ENCODE data around the gene COL21A1. TPM values are rescaled to one million over a fixed set of nuclear protein-coding genes. Genes with fewer than 3 reads are reported as not detected.

COL21A1 gene
- total RNA-seq, 2 experiments from 2014 or later, result not detected

DNA sequence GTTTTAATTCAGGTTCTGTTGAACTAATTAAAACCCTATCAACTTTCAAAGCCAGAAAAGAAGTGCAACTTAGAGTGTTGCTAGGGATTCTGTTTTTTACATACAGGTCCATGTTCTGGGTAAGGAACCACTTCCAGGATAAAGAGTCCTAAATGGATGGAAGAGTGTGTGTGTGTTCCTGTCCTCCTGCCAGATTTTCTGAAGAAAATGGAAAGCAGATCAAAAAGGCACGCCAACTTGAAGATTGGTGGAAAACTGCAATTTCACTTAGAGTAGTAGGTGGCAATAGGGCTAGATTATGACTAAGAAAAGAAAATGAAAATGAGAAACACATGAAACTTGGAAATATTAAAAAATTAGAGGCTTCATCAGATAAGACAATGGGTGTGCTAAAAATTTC lies 85.3 kb downstream of the COL21A1 start:
- Mint-ChIP-seq H3K4me1 (ENCODE audit: low read depth) (no peaks in the 10 kb centered on the region), H3K4me3 (no peak overlapping the region), H3K27ac (no peak overlapping the region), H3K9me3 (peaks cover 4% of the 10 kb centered on the region), H3K27me3 (no peaks in the 10 kb centered on the region), H3K36me3 (no peaks in the 10 kb centered on the region)
- CTCF ChIA-PET, result no interaction called here
- POLR2A ChIA-PET, result no interaction called here
- DNase-seq, result no peak
- intact Hi-C loops (cut with micrococcal nuclease), result no loop called here

DNA sequence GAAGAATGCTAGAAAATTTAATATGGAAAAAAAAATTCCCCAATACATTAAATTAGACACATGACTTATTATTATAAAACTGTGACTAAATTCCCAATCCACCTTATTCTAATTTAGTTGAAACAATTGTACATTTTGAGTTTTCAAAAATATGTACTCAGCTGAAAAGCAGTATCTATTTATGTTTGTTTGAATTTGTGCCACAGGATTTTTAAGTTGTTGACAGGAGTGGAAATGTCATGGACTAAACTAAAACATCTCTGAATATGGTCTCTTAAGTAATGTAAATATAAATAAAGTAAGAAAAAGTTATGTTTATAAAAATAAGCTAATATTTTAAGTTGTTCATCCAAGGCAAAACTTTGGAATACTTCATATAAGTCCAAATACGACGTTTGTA lies 86.9 kb downstream of the COL21A1 start:
- ChIA-PET CTCF (no interaction called here), POLR2A (no interaction called here)
- H3K27ac Mint-ChIP-seq, result no peak overlapping the region
- intact Hi-C loops (cut with micrococcal nuclease), result no loop called here
- H3K27me3 Mint-ChIP-seq, result no peaks in the 10 kb centered on the region
- H3K36me3 Mint-ChIP-seq, result no peaks in the 10 kb centered on the region
- H3K4me3 Mint-ChIP-seq, result no peak overlapping the region
- H3K4me1 Mint-ChIP-seq (ENCODE audit: low read depth), result no peaks in the 10 kb centered on the region
- H3K9me3 Mint-ChIP-seq, result peaks cover 4% of the 10 kb centered on the region
- DNase-seq, result no peak

DNA sequence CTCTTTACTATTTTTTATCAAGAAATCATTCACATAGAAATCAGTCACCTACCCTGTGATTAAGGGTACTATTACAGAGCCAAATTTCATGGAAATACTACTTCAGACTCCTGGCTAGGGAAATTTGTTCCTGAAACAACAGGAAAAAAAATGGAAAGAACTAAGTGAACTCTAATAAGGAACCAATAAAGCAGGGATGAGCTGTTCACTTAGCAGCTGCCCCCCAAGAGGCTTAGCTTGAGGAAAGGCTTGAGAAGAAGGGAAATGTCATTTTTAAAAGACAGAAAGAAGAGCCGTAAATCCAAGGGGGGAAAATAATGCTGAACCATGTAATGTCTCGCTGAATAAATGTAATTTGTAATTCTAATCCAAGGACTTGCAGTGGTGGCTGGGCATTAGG lies 88.8 kb downstream of the COL21A1 start:
- CTCF ChIA-PET, result no interaction called here
- DNase-seq, result no peak
- Mint-ChIP-seq H3K36me3 (no peaks in the 10 kb centered on the region), H3K4me3 (no peak overlapping the region), H3K4me1 (ENCODE audit: low read depth) (no peaks in the 10 kb centered on the region), H3K27me3 (no peaks in the 10 kb centered on the region), H3K9me3 (peaks cover 21% of the 10 kb centered on the region), H3K27ac (no peak overlapping the region)
- POLR2A ChIA-PET, result no interaction called here
- intact Hi-C loops (cut with micrococcal nuclease), result no loop called here

DNA sequence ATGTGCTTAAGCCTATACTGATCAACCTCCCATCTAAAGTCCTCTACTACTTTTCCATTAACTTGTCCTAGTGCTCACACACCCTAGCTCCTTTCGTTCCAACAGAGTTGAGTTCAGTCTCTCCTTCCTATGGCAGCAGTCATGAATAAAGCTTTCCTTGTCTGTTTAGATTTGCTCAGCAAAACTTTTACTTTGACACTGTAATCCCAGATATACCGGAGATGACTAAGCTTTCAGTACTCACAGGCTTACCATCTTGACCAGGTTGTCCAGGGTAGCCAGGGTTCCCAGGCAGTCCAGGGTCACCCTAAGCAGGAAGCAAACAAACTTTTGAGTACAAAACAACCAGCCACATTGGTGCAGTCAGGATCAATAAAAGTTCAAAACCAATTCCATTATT lies 90.7 kb downstream of the COL21A1 start:
- intact Hi-C loops (cut with micrococcal nuclease), result no loop called here
- H3K4me1 Mint-ChIP-seq (ENCODE audit: low read depth), result no peaks in the 10 kb centered on the region

DNA sequence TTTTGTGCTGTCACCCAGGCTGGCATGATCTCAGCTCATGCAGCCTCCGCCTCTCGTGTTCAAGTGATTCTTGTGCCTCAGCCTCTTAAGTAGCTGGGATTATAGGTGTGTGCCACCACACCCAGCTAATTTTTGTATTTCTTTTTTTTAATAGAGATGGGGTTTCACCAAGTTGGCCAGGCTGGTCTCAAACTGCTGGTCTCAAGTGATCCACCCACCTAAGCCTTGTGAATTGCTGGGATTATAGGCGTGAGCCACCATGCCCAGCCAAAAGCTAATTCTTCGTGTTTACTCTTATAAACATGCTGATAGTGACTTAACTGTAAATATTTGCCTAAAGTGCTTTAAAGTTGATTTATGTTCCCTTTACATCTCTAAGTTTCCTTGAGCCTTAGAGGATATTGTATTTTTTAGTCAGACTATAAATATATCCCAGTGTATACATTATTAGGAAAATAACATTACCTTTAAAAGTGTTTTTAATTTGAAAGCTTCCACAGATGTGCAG lies 91.7 kb downstream of the COL21A1 start:
- ChIA-PET POLR2A (no interaction called here), CTCF (no interaction called here)
- Mint-ChIP-seq H3K27ac (no peak overlapping the region), H3K4me1 (ENCODE audit: low read depth) (no peaks in the 10 kb centered on the region), H3K9me3 (peaks cover 26% of the 10 kb centered on the region), H3K4me3 (no peak overlapping the region), H3K27me3 (no peaks in the 10 kb centered on the region), H3K36me3 (no peaks in the 10 kb centered on the region)
- no peak for DNase-seq
- intact Hi-C loops (cut with micrococcal nuclease), result no loop called here

More for the DNA sequence above, 90.7 kb downstream of the COL21A1 start:
- H3K27me3 Mint-ChIP-seq, result no peaks in the 10 kb centered on the region
- H3K36me3 Mint-ChIP-seq, result no peaks in the 10 kb centered on the region
- POLR2A ChIA-PET, result no interaction called here
- no peak for DNase-seq
- peaks cover 28% of the 10 kb centered on the region for H3K9me3 Mint-ChIP-seq
- CTCF ChIA-PET, result no interaction called here
- H3K27ac Mint-ChIP-seq, result no peak overlapping the region
- H3K4me3 Mint-ChIP-seq, result no peak overlapping the region

DNA sequence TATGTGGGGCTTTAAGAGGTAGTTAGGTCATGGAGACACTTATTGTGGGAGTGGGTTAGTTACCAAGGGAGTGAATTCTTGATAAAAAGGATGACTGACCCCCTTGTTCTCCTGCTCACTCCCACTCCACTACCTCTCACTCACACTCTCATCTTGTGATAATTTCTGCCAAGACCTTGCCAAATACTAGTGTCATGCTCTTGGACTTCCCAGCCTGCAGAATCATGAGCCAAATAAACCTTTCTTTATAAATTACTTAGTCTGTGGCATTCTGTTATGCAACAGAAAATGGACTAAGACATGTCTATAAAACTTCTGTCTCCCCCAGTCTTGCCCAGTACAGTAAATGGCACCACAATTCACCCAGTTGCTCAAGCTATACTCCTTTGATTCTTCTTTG lies 93.3 kb downstream of the COL21A1 start:
- no peak overlapping the region for H3K27ac Mint-ChIP-seq
- CTCF ChIA-PET, result no interaction called here
- intact Hi-C loops (cut with micrococcal nuclease), result no loop called here
- no peaks in the 10 kb centered on the region for H3K36me3 Mint-ChIP-seq
- no peak overlapping the region for H3K4me3 Mint-ChIP-seq
- H3K9me3 Mint-ChIP-seq, result peaks cover 29% of the 10 kb centered on the region
- H3K4me1 Mint-ChIP-seq (ENCODE audit: low read depth), result no peaks in the 10 kb centered on the region
- POLR2A ChIA-PET, result no interaction called here
- no peaks in the 10 kb centered on the region for H3K27me3 Mint-ChIP-seq
- DNase-seq, result no peak

DNA sequence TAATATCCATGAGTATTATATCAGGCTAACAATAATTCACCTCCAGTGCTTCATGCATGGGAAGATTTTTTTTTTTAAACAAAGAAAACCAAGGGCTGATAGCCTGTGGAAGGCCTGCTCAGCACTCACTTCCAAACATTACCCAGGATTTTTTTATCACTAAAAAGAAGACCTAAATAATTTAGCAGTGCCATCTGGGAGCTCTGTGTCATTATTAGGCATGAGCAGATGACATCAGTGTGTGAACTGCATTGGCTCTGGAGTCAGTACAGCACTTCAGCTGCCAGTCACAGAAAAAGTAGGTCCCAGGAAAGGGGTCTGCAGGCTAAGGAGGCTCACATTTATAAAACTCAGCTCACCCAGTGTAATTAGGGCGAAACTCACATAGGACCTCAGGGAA lies 94.8 kb downstream of the COL21A1 start:
- CTCF ChIA-PET, result no interaction called here
- Mint-ChIP-seq H3K36me3 (no peaks in the 10 kb centered on the region), H3K4me3 (no peak overlapping the region), H3K27me3 (no peaks in the 10 kb centered on the region), H3K4me1 (ENCODE audit: low read depth) (no peaks in the 10 kb centered on the region), H3K9me3 (peaks cover 32% of the 10 kb centered on the region), H3K27ac (no peak overlapping the region)
- DNase-seq, result no peak
- POLR2A ChIA-PET, result no interaction called here
- intact Hi-C loops (cut with micrococcal nuclease), result no loop called here

DNA sequence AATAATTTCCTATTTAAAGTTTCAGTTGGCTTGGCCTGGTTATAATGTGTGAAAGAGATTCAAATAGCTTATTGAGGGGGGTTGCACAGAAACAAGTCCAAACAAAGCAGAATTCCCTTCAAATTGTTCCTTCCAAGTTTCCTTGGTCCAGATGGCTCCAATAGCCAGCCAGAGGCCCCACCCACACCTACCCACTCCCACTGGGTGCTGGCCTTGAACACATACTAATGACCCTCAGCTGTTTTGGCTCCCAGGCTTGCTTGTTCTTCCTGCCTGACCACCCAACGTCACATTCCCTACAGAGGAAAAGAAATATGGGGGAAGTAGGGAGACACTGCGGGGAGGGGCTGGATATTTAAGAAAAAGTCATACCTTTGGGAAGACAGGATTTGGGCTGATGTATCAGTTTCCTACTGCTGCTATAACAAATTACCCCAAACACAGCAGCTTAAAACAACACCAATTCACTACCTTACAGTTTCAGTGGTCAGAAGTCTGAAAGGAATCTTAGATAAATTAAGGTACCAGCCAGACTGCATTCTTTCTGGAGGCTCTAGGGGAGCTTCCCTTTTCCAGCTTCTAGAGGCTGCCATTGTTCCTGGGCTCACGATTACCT lies 95.7 kb downstream of the COL21A1 start:
- H3K36me3 Mint-ChIP-seq, result no peaks in the 10 kb centered on the region
- H3K4me1 Mint-ChIP-seq (ENCODE audit: low read depth), result no peaks in the 10 kb centered on the region
- ChIA-PET CTCF (no interaction called here), POLR2A (no interaction called here)
- no peaks in the 10 kb centered on the region for H3K27me3 Mint-ChIP-seq
- intact Hi-C loops (cut with micrococcal nuclease), result no loop called here
- H3K27ac Mint-ChIP-seq, result no peak overlapping the region
- H3K9me3 Mint-ChIP-seq, result peaks cover 32% of the 10 kb centered on the region
- DNase-seq, result no peak
- no peak overlapping the region for H3K4me3 Mint-ChIP-seq

DNA sequence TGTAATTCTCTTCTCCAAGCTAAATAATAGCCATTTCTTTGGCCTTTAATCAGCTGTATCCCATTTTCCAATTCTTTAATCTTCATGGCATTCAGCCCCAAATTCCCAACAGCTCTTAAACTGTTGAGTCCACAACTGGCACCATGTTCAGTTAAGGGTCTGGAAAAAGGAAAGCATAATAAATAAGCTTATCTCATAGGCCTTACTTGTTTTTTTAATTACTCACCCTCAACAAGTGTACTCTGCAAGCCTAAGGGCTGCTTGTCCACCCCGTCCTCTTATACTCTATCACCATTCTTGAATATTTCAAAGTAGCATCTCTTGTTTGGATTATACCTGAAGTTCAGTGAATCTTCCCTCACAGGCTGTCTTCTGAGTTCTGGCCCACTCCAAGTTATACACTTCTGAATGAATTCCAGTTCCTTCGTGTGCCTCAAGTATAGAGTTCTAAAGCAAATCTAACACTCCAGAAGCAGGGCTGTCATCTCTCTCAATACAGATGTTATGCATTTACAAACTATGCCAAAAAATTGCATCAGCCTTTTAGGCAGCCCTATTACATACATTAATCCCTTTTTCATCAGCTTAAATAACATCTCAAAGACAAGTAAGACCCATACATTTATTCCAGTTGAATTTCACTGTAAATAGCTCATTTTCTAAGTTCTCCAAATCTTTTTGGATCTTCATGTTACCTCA lies 98.7 kb downstream of the COL21A1 start:
- Mint-ChIP-seq H3K9me3 (peaks cover 21% of the 10 kb centered on the region), H3K4me1 (ENCODE audit: low read depth) (no peaks in the 10 kb centered on the region), H3K36me3 (no peaks in the 10 kb centered on the region), H3K27ac (no peak overlapping the region), H3K4me3 (no peak overlapping the region), H3K27me3 (no peaks in the 10 kb centered on the region)
- no peak for DNase-seq
- ChIA-PET POLR2A (no interaction called here), CTCF (no interaction called here)
- intact Hi-C loops (cut with micrococcal nuclease), result no loop called here

DNA sequence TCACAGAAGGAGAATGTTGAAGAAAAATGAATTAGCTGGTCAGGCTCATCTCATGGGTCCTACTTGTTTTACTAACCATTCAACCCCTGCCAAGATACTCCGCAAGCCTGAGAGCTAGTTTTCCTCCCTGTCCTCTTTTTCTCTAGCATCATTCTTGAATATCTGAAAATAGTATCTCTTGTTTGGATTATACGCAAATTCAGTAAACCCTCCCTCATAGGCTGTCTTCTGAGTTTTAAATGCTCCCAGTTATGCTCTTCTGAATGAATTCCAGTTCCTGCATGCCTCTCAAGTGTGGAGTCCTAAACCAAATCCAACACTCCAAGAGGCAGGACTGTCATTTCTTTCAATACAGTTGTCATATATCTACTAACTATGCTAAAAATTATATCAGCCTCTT lies 99.6 kb downstream of the COL21A1 start:
- POLR2A ChIA-PET, result no interaction called here
- no peaks in the 10 kb centered on the region for H3K4me1 Mint-ChIP-seq (ENCODE audit: low read depth)
- H3K4me3 Mint-ChIP-seq, result no peak overlapping the region
- CTCF ChIA-PET, result interaction anchor here (0.5 kb wide), 1 partner anchor 892 kb away, joined by 4 read pairs; no protein-coding TSS in a partner anchor
- H3K36me3 Mint-ChIP-seq, result no peaks in the 10 kb centered on the region
- H3K9me3 Mint-ChIP-seq, result peaks cover 15% of the 10 kb centered on the region
- no peaks in the 10 kb centered on the region for H3K27me3 Mint-ChIP-seq
- intact Hi-C loops (cut with micrococcal nuclease), result no loop called here
- no peak overlapping the region for H3K27ac Mint-ChIP-seq
- no peak for DNase-seq

DNA sequence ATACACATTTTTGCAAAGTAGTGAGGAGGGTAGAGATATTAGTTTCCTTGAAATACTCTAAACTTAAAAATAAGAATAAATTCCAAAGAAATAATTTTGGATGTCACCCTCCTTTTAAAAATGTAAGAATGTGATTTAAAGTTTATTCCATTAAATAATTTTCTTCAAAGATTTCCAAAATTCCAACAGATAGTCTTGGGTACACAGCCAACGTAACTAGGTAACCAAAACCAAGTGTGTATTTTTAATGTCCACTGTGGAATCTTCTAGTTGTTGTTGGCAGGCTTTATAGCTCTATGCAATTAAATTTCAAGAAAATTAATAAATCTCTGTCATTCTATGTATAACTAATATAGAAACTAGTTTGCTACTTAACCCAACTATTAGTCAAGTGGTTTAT lies 101.3 kb downstream of the COL21A1 start:
- H3K27ac Mint-ChIP-seq, result no peak overlapping the region
- DNase-seq, result no peak
- H3K4me3 Mint-ChIP-seq, result no peak overlapping the region
- peaks cover 14% of the 10 kb centered on the region for H3K9me3 Mint-ChIP-seq
- H3K27me3 Mint-ChIP-seq, result no peaks in the 10 kb centered on the region
- POLR2A ChIA-PET, result no interaction called here
- H3K4me1 Mint-ChIP-seq (ENCODE audit: low read depth), result no peaks in the 10 kb centered on the region
- intact Hi-C loops (cut with micrococcal nuclease), result no loop called here
- H3K36me3 Mint-ChIP-seq, result no peaks in the 10 kb centered on the region
- CTCF ChIA-PET, result no interaction called here

DNA sequence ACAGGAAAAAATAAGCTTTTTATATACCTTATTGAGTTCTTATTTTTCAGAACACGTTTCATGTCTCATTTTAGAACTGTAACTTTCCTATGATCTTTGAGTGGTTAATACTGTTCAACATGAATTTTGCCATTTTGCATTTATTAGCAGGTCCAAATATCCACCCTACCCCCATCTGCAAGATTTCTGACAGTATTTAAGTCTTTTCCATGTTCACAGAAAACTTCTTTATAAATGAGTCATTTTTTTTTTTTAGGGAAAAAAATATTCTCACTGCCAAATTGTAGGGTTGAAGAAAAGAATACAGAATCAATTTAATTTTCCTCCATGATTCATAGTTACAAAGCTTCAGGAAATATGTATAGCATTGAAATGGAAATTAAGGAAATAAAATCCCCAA lies 101.8 kb downstream of the COL21A1 start:
- ChIA-PET POLR2A (no interaction called here), CTCF (no interaction called here)
- Mint-ChIP-seq H3K4me1 (ENCODE audit: low read depth) (no peaks in the 10 kb centered on the region), H3K9me3 (peaks cover 14% of the 10 kb centered on the region), H3K27me3 (no peaks in the 10 kb centered on the region), H3K4me3 (no peak overlapping the region), H3K27ac (no peak overlapping the region), H3K36me3 (no peaks in the 10 kb centered on the region)
- DNase-seq, result no peak
- intact Hi-C loops (cut with micrococcal nuclease), result no loop called here

DNA sequence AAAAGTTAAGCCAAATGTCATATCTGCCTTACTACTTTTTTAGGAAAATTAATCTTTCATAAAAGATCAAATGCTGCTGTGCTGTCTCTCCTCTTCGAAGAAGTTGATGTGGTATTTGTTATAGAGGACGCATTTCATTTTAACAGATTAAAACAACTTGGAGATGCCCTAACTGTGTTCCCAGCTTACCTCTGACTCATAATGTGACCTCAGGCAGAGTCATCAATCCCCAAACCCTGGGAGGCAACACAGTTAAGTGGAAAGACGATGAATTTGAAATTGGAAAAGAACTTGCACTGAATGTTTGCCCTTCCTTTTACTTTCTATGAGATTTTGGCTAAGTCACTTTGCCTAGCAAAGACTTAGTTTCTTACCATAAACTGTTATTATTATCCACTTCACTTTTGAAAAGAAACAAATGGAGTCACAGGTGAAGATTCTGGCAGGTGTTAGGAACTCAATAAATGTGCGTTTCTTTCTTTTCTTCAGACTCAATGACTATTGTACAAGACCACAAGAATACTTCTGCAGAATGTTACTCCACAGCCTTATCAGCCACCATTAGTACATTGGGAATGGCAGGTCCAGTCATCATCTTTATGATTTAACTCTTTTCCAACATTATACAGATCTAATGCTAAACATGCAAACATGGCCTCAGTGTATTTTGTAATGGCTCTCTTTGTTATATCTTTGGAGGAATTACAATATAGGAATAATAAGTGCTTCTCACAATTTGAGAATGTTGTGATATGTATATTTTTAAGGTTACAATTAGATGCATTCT lies 102.6 kb downstream of the COL21A1 start:
- POLR2A ChIA-PET, result no interaction called here

More for the DNA sequence above, 102.6 kb downstream of the COL21A1 start:
- Mint-ChIP-seq H3K36me3 (no peaks in the 10 kb centered on the region), H3K27ac (no peak overlapping the region), H3K27me3 (no peaks in the 10 kb centered on the region), H3K9me3 (peaks cover 14% of the 10 kb centered on the region), H3K4me1 (ENCODE audit: low read depth) (no peaks in the 10 kb centered on the region), H3K4me3 (no peak overlapping the region)
- intact Hi-C loops (cut with micrococcal nuclease), result no loop called here
- DNase-seq, result no peak
- CTCF ChIA-PET, result no interaction called here

Data from activated CD4-positive, alpha-beta memory T cell treated with anti-CD3 and anti-CD28 coated beads for 36 hours (primary cell).